HG02610 (cell line): ENCODE measurements around the gene ZFR2.
"Not testable (repeated sequence)": the region's sequence is repeated elsewhere in the genome, so short reads cannot be mapped to it uniquely, and the experiment has no call there.

Source experiments
- ATAC-seq: cut with Tn5 transposase; IDR thresholded peaks from one replicate; pipeline ENCODE4 v1.9.1; 2021; ENCODE audit warnings: mild to moderate bottlenecking, moderate library complexity; ENCODE audit not compliant: unreplicated experiment

The ZFR2 gene

DNA sequence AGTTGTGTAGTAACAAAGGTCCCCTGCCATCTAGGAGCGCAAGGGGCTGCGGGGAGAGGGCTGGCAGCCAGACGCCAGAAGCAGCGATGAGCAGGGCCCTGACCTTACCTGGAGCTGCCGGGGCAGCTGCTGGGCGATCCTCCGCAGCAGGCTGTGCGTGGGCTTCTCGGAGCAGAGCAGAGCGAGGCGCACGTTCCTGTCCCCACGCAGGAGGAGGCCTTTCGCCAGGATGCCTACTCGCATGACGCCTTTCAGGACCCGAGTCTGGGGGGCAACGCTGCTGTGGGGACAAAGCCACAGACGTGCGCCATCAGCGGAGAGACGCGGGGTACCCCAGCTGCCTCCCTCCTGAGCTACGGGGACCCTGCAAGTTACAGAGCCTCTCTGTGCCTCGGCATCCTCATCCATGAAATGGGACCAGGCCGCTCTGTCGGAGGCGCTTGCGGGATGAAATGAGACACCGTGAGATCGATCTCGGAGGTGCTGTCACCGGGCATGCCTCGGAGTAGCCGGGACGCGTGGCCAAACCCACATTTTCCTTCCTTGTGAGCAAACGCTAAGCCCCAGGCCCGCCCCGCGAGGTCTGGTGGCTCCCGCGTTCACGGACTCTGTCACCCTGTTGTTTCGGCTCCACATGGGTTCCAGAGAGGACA is 52.1 kb downstream of the ZFR2 start:
- no peak for ATAC-seq

DNA sequence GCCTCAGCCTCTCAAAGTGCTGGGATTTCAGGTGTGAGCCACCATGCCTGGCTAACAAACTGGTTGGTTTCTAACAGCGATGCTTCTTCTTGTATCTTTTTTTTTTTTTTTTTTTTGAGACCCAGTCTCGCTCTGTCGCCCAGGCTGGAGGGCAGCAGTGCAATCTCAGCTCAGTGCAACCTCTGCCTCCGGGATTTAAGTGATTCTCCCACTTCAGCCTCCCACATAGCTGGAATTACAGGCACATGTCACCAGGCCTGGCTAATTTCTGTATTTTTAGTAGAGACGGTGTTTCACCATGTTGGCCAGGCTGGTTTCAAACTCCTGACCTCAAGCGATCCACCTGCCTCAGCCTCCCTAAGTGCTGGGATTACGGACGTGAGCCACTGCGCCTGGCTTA is 52.7 kb downstream of the ZFR2 start:
- not testable (repeated sequence) for ATAC-seq

DNA sequence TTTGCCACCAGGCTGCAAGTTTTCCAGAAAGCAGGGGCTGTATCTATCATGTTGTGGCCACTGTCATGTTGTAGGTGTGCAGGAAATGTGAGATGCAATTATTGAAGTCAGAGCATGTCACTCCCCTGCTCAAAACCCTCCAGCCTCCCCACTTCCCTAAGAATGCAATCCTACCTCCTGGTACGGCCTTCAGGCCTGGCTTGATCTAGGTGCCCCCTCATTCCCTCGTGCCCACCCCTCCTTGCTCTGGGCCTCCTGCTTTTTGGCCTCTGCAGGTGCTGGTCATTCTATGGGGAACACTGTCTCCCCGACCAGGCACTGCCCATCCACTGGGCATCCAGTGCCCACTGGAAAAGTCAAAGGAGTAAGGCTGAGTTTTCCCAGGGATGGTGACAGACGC is 54.2 kb downstream of the ZFR2 start:
- no peak for ATAC-seq

DNA sequence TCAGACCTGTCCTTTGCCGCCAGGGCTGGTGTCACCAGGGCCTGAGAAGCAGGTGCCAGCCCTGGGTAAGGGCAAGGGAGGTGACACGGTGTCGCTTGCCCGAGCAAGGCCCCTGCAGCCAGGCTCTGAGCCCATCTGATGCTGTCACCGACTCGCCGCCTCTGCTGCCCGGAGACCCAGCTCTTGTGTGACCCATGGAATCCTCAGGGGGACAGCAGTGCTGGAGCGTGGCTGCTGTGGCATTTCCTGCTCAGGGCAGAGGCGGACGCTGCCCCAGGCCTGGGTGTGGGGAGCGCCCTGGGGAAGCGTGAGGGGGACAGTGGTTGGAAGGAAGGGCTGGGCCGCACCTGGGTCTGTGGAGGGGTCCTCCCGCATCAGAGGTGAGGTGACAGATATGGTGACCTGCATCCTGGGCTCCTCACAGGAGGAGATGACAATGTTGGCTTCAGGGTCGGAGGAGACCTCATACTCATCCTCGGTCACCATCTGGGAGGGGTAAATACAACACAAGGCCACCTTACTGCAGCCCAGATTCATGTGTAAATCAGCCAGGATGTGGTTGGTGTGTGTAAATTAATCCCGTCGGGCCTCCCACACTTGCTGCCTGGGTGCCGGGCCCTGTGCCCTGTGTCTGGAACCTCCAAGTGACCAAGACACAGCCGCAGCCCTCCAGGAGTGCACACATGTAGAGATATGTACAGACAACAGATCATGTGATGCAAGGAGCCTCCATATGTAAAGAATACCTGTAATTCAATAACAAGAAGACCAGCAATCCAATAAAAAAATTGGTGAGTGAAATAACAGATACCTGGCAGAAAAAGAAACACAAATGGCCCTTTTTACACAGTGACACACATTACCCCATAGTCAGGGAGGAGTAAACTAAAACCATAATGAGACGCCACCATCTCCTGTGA is 55.1 kb downstream of the ZFR2 start:
- no peak for ATAC-seq

GRCh38 chr19:3810708-3811355 is 58.0 kb downstream of the ZFR2 start:
- no peak for ATAC-seq

- no peak for ATAC-seq
Observed at GRCh38 chr19:3809881-3810707, 58.7 kb downstream of the ZFR2 start.

DNA sequence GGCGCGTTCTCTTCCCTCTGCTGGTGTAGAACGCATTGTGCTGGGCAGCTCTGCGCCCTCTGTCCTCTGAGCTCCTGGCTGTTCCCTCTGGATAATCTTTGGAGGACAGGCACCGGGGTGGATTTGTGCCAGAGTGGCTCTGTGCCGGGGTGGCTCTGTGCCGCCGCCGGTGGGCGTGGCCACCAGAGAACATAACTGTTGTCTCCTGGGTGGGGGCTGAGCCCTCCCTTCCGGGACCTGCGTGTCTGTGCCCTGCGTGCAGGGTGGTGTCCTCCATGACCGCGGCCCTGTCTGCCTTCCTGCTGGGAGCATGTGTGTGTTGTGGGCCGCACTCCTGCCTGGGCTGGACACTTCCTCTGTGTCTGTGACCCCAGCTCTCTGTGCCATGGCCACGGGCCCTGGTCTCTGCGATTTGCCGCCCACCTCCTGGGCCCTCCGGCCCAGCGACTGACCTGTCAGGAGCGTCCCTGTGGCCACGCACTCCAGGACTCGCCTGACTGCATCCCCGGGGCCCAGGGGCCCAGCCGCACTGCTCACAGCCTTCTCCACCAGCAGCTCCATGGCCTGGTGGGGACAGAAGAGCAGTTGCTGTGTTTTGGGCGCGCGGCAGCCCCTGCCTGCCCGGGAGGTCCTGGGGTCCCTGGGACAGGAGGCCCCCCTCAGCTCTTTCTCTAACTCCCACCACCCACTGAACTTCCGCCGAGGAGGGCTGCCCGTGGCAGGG is 60.3 kb downstream of the ZFR2 start:
- no peak for ATAC-seq

GRCh38 chr19:3807574-3808354 is 61.1 kb downstream of the ZFR2 start:
- ATAC-seq = no peak

- ATAC-seq = no peak
Observed at GRCh38 chr19:3807131-3807480, 61.7 kb downstream of the ZFR2 start.

DNA sequence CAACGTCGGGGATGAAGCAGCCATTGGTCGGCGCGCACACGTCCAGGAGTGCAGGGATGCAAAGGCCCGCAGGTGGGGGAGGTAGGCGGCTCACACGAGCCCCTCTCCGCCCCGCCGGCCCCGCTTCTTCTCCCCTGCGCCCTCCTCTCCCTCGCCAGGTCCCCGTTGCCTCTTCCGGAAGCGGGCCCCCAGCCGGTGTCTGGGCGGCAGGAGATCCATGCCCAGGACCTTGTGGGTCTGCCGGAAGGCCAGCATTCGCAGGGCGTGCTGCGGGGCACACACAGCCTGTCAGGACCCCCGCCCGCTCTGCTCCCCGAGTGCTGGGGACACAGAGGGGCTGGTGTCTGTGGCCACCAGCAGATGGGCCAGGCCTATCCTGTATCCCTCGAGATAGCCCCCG is 63.0 kb downstream of the ZFR2 start:
- no peak for ATAC-seq

GRCh38 chr19:3804429-3804828 is 64.4 kb downstream of the ZFR2 start:
- ATAC-seq = no peak

- ATAC-seq = no peak
Observed at GRCh38 chr19:3803986-3804385, 64.9 kb downstream of the ZFR2 start.

DNA sequence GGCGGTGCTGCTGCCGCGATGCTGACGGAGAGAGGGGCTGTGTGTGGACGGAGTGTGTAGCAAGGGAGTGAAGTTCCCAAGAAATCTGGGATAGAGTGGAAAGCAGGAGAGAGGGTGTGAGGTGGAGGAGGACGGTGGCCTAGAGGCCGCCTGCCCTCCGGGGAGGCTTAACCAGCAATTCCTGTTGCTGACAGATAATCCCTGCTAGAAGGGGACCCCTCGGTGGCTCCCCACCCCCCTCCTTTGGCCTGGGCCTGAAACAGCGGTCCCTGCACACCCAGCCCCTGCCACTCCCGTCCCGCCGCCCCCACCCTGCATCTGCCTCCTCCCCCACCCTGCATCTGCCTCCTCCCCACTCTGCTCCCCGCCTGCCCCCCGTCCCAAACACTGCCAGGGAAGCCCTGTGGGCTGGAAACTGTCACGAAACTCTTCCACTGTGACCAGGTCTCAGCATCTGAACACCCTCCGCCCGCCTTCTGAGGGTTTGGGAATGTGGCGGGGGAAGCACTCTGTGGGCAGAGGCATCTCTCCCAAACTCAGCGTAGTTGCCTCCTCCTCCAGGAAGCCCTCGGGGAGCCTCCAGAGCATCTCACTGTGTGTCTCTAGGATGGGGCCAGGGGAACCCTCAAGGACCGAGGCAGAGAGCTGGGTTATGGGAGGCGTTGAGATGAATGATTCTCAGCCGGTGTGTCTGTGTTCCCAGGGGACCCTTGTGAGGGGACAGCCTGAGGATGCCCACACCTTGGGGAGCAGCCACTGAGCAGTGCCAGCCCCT is 65.5 kb downstream of the ZFR2 start:
- ATAC-seq = no peak

DNA sequence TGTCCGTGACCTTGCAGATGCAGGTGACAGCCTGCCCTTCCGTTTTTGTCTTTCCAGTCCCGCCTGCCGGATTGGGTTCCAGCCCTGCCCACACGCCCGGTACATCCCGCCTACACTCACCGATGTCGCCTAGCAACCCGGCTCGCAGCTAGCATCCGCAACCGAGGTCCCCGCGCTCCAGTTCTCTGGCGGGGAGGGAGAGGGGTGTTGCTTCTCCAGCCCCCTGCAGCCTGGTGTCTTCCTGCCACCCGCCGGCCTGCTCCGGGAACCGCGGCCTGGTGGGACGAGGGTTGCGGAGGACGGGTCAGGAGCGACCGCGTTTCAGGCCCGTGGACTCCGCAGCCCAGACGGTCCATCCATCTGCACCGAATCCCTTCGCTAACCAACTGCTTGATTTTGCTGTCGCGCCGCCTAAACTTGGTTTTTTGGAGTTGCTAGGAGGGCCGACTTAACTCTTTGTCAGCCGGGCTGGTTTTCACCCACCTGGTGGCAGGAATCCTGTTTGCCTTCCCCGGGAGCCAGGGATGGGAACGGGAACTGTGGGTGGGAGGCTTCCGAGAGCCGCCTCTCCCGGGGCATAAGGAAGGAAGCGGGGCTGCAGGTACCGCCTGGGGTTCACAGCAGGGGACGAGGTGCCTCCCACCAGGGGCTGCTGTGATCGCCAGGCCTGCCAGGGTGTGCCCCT is 67.3 kb downstream of the ZFR2 start:
- ATAC-seq = no peak

- ATAC-seq = no peak
Observed at GRCh38 chr19:3800996-3801395, 67.8 kb downstream of the ZFR2 start.

DNA sequence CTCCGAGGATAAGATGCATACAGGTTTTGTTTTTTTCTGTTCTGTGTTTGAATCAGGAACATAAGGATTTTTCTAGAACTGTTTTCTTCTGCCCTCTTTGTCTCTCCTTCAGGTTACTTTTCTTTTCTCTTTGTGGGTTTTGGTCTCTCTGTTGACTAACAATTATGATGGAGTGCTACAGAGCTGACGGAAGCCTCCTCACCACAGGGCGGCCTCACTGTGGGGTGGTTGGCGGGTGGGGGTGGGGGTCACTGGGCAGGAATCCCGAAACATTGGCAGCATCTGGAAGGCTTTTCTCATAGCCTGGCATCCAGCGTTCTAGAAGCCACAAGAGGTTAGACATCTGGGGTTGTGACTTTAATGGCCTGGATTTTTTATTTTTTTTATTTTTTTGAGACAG is 70.7 kb downstream of the ZFR2 start:
- ATAC-seq = no peak

DNA sequence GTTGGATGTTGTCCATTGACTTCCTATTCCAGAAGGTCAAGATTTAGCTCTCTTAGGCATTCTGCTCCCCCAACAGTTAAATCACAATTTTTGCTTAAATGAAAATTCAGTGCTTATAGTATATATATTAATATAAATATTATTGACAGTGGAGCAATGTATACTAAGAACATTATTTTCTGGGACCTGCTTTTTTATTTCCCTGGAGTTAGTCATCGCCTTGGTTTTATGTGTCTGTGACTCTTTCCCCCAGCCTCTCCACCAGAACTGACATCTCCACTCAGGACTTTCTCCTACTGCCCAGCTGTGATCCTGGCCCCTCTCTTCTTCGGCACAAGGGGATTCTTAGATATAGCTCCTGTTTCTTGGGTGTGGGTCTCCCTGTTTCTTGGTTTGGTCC is 72.5 kb downstream of the ZFR2 start:
- ATAC-seq = no peak

GRCh38 chr19:3793799-3794198 is 75.0 kb downstream of the ZFR2 start:
- ATAC-seq = no peak
